ENCODE data around the gene UGP2. TPM values are rescaled to one million over a fixed set of nuclear protein-coding genes. Genes with fewer than 3 reads are reported as not detected.

The UGP2 gene
- polyA plus RNA-seq, 4 donors: 73.8 to 156 (median 112) TPM

DNA sequence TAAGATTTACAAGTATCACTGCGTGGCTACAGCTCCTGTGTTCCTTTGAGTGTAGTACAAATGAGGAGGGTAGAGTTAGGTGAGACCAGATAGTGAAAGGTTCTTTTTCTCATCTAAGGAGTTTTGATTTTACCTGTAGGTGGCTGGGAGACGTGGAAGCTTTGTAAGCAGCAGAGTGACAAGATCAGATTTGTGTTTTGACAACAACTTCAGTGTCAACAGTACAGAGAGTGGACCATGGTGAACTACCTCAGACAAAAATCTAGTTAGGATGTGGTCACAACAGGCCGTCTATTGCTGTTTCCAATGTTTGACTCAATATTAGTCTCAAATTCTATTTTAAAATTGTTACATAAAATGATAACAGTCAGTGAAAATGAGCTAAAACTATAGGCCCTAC, 20.3 kb upstream of the UGP2 start:
- H3K27me3 ChIP-seq (ENCODE audit: control insufficient read depth in 3 of 3, insufficient read depth in 3 of 3, low read length in 3 of 3): no peaks in the 10 kb centered on the region
- H3K27ac ChIP-seq (ENCODE audit: low read depth in 1 of 3, low read length in 2 of 3): no peak overlapping the region
- whole genome bisulfite sequencing, 3 donors: 84 to 88% (median 85%) methylated on average over 3 of the region's 3 CpGs
- H3K4me1 ChIP-seq (ENCODE audit: control insufficient read depth in 3 of 3, insufficient read depth in 2 of 3, low read depth in 1 of 3, low read length in 2 of 3): peaks cover 0 to 7% (median 0%) of the 10 kb centered on the region in 3 donors
- FAIRE-seq: no peak
- no peaks in the 10 kb centered on the region for H3K9me3 ChIP-seq (ENCODE audit: control insufficient read depth in 2 of 2, insufficient read depth in 1 of 2, low read depth in 1 of 2, low read length in 1 of 2)
- no peaks in the 10 kb centered on the region for H3K36me3 ChIP-seq (ENCODE audit: control insufficient read depth in 3 of 3, insufficient read depth in 2 of 3, low read depth in 1 of 3, low read length in 3 of 3)
- H3K4me3 ChIP-seq (ENCODE audit: low read depth in 1 of 3, low read length in 3 of 3): no peak overlapping the region
- DNase-seq: no peak

DNA sequence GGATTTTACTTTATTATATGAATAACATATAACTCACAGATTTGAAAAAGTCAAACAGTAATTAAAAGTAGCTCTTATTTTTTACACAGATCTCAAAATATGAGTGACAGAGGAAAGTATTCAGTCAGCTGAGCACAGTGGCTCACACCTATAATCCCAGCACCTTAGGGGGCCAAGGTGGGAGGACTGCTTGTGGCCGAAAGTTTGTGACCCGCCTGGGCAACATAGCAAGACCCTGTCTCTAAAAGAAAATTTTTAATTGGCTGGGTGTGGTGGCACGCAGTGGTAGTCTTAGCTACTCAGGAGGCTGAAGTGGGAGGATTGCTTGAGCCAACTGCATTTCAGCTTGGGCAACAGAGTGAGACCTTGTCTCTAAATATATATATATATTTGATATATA, 19.2 kb upstream of the UGP2 start:
- Histone ChIP-seq H3K36me3 (ENCODE audit: control insufficient read depth in 3 of 3, insufficient read depth in 2 of 3, low read depth in 1 of 3, low read length in 3 of 3) (no peaks in the 10 kb centered on the region), H3K4me1 (ENCODE audit: control insufficient read depth in 3 of 3, insufficient read depth in 2 of 3, low read depth in 1 of 3, low read length in 2 of 3) (peaks cover 0 to 7% (median 0%) of the 10 kb centered on the region in 3 donors), H3K27ac (ENCODE audit: low read depth in 1 of 3, low read length in 2 of 3) (no peak overlapping the region), H3K9me3 (ENCODE audit: control insufficient read depth in 2 of 2, insufficient read depth in 1 of 2, low read depth in 1 of 2, low read length in 1 of 2) (no peaks in the 10 kb centered on the region), H3K4me3 (ENCODE audit: low read depth in 1 of 3, low read length in 3 of 3) (no peak overlapping the region), H3K27me3 (ENCODE audit: control insufficient read depth in 3 of 3, insufficient read depth in 3 of 3, low read length in 3 of 3) (no peaks in the 10 kb centered on the region)
- 89 to 95% (median 94%) methylated on average over 3 of the region's 3 CpGs for WGBS, 3 donors
- FAIRE-seq (no peak), DNase-seq (no peak)

DNA sequence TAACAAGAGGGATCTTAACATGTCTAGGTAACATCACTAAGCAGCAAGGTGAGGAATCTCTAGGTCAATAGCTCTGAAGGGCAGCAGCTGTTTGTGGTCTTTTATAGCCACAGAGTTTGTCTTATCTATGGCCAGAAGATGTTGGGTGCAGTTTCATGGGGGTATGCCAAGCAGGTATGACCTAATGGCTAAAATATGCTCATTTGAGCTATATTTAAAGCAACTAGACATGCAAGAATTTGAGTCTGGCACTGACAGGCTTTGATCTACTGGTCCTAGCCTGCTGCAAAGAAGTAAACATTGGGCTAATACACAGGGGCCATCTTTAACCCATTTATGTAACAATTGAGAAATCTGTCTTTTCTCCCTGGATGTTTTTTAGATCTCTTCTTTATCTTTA, 13.9 kb upstream of the UGP2 start:
- no peaks in the 10 kb centered on the region for H3K9me3 ChIP-seq (ENCODE audit: control insufficient read depth in 2 of 2, insufficient read depth in 1 of 2, low read depth in 1 of 2, low read length in 1 of 2)
- no peak overlapping the region for H3K27ac ChIP-seq (ENCODE audit: low read depth in 1 of 3, low read length in 2 of 3)
- DNase-seq: no peak
- no peaks in the 10 kb centered on the region for H3K27me3 ChIP-seq (ENCODE audit: control insufficient read depth in 3 of 3, insufficient read depth in 3 of 3, low read length in 3 of 3)
- no peaks in the 10 kb centered on the region for H3K36me3 ChIP-seq (ENCODE audit: control insufficient read depth in 3 of 3, insufficient read depth in 2 of 3, low read depth in 1 of 3, low read length in 3 of 3)
- no peak for FAIRE-seq
- H3K4me1 ChIP-seq (ENCODE audit: control insufficient read depth in 3 of 3, insufficient read depth in 2 of 3, low read depth in 1 of 3, low read length in 2 of 3): no peaks in the 10 kb centered on the region
- H3K4me3 ChIP-seq (ENCODE audit: low read depth in 1 of 3, low read length in 3 of 3): no peak overlapping the region

DNA sequence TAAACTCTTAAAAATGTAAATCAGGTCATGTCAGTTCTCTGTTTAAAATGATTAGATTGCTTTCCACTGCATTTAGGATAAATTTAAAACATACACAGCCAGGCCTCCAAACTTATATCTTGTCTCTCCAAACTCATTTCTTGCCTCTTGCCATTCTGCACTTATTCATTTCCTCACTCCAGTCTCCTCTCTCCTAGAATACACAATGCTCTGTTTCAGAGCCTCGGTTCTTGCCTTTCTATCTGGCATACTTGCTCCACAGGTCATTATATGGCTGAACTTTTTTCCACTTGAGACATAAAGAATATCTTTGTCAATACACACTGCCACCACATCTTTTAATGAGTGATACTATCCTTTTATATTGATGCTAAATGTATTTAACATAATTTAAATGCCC, 10.5 kb upstream of the UGP2 start:
- Histone ChIP-seq H3K9me3 (ENCODE audit: control insufficient read depth in 2 of 2, insufficient read depth in 1 of 2, low read depth in 1 of 2, low read length in 1 of 2) (no peaks in the 10 kb centered on the region), H3K27ac (ENCODE audit: low read depth in 1 of 3, low read length in 2 of 3) (no peak overlapping the region), H3K4me1 (ENCODE audit: control insufficient read depth in 3 of 3, insufficient read depth in 2 of 3, low read depth in 1 of 3, low read length in 2 of 3) (no peaks in the 10 kb centered on the region), H3K36me3 (ENCODE audit: control insufficient read depth in 3 of 3, insufficient read depth in 2 of 3, low read depth in 1 of 3, low read length in 3 of 3) (no peaks in the 10 kb centered on the region), H3K27me3 (ENCODE audit: control insufficient read depth in 3 of 3, insufficient read depth in 3 of 3, low read length in 3 of 3) (no peaks in the 10 kb centered on the region), H3K4me3 (ENCODE audit: low read depth in 1 of 3, low read length in 3 of 3) (no peak overlapping the region)
- no peak for FAIRE-seq
- 67 to 83% (median 76%) methylated on average over 1 of the region's 1 CpG for WGBS, 3 donors
- no peak for DNase-seq

DNA sequence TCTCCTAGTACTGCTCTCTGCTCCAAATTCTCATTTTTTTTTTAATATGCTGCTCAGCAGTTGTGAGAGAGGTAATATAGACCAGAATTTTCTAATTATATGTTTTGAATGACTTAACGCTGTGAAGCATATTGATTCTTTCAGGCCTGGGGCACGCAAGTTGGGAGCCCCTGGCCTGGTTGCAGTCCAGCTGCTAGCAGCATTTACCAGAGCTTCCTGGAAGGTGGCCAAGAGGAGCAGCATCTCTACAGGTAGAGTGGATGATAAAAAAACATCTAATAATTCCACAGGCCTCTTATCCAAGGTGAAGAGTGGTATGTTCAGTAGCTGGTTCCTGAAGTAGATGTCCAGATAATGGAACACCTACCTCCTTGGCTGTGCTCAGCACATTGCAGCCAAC, 7.3 kb upstream of the UGP2 start:
- no peak overlapping the region for H3K27ac ChIP-seq (ENCODE audit: low read depth in 1 of 3, low read length in 2 of 3)
- no peaks in the 10 kb centered on the region for H3K36me3 ChIP-seq (ENCODE audit: control insufficient read depth in 3 of 3, insufficient read depth in 2 of 3, low read depth in 1 of 3, low read length in 3 of 3)
- FAIRE-seq (no peak), DNase-seq (no peak)
- no peaks in the 10 kb centered on the region for H3K9me3 ChIP-seq (ENCODE audit: control insufficient read depth in 2 of 2, insufficient read depth in 1 of 2, low read depth in 1 of 2, low read length in 1 of 2)
- H3K4me3 ChIP-seq (ENCODE audit: low read depth in 1 of 3, low read length in 3 of 3): no peak overlapping the region
- no peaks in the 10 kb centered on the region for H3K4me1 ChIP-seq (ENCODE audit: control insufficient read depth in 3 of 3, insufficient read depth in 2 of 3, low read depth in 1 of 3, low read length in 2 of 3)
- no peaks in the 10 kb centered on the region for H3K27me3 ChIP-seq (ENCODE audit: control insufficient read depth in 3 of 3, insufficient read depth in 3 of 3, low read length in 3 of 3)
- 97 to 98% (median 98%) methylated on average over 2 of the region's 2 CpGs for WGBS, 3 donors

DNA sequence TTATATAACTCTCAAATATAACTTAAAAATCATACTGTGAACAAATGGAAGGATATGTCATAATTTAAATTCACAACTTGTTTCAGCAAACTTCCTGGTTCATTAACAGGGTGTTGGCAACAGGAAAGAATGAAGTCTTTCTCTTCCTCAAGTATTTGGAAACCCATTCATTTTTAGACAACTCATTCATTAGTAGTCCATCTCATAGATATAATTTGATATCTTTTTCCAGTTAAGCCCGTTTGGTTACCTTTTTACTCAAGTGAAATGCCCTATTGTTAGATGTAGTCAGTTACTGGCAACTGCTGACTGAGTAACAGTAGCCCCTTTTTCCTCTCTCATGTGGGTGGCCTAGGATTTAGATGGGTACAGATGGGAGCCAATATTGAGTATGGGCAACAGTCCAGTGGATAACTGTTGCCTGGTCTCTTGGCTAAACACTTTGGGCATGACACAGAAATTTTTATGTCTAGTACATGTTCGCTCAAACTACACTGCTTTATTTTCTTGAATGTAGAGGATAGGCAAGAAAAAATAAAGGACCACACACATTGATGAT, 4.6 kb upstream of the UGP2 start:
- 58 to 68% (median 64%) methylated on average over 2 of the region's 2 CpGs for WGBS, 3 donors

DNA sequence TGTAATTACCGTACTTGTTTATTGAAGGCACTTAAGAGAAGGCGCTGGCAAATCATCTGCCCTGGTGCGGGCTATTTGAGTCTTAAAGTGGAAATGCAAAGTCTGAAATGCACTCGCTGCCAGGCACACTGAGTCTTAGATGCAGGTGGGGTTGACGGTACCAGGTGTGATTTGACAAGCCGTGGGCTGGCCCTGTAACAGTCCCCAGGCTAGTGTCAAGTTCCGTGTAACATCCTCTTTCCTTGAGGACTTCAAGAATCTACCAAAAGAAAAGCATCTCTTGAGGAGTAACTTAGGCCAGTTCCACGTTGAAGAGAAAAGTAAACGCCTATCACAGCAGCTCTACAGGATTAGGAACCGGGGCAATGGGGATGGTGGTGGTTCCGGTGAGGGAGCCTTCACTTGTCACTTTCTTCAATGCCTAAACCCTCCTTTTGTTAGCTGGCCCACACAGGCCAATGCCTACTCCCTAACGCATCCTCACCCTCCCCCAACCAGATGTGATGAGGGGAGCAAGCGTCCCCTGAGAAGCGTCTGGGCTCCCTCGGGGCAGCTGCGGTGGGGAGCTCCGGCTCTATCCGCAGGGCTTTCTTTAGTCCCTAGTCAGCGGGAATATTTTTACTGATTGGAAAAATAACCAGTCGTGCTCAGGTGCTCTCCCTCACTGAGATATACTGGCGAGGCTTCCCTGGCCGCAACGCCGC, 1.5 kb upstream of the UGP2 start:
- H3K4me3 ChIP-seq (ENCODE audit: low read depth in 1 of 3, low read length in 3 of 3): peak overlapping the region; percentile 30 to 96 (median 56)
- no peak for FAIRE-seq
- no peak for DNase-seq
- no peaks in the 10 kb centered on the region for H3K27me3 ChIP-seq (ENCODE audit: control insufficient read depth in 3 of 3, insufficient read depth in 3 of 3, low read length in 3 of 3)
- 1 to 6% (median 6%) methylated on average over 24 of the region's 24 CpGs for WGBS, 3 donors
- H3K27ac ChIP-seq (ENCODE audit: low read depth in 1 of 3, low read length in 2 of 3): peak overlapping the region; percentile 54 to 99 (median 99)
- H3K36me3 ChIP-seq (ENCODE audit: control insufficient read depth in 3 of 3, insufficient read depth in 2 of 3, low read depth in 1 of 3, low read length in 3 of 3): no peaks in the 10 kb centered on the region
- no peaks in the 10 kb centered on the region for H3K9me3 ChIP-seq (ENCODE audit: control insufficient read depth in 2 of 2, insufficient read depth in 1 of 2, low read depth in 1 of 2, low read length in 1 of 2)
- peaks cover 4 to 7% (median 4%) of the 10 kb centered on the region in 3 donors for H3K4me1 ChIP-seq (ENCODE audit: control insufficient read depth in 3 of 3, insufficient read depth in 2 of 3, low read depth in 1 of 3, low read length in 2 of 3)

More for the DNA sequence above, 4.6 kb upstream of the UGP2 start:
- H3K4me3 ChIP-seq (ENCODE audit: low read depth in 1 of 3, low read length in 3 of 3): no peak overlapping the region
- H3K36me3 ChIP-seq (ENCODE audit: control insufficient read depth in 3 of 3, insufficient read depth in 2 of 3, low read depth in 1 of 3, low read length in 3 of 3): no peaks in the 10 kb centered on the region
- DNase-seq (no peak), FAIRE-seq (no peak)
- no peaks in the 10 kb centered on the region for H3K27me3 ChIP-seq (ENCODE audit: control insufficient read depth in 3 of 3, insufficient read depth in 3 of 3, low read length in 3 of 3)
- no peak overlapping the region for H3K27ac ChIP-seq (ENCODE audit: low read depth in 1 of 3, low read length in 2 of 3)
- H3K4me1 ChIP-seq (ENCODE audit: control insufficient read depth in 3 of 3, insufficient read depth in 2 of 3, low read depth in 1 of 3, low read length in 2 of 3): peaks cover 0 to 4% (median 2%) of the 10 kb centered on the region in 3 donors
- no peaks in the 10 kb centered on the region for H3K9me3 ChIP-seq (ENCODE audit: control insufficient read depth in 2 of 2, insufficient read depth in 1 of 2, low read depth in 1 of 2, low read length in 1 of 2)

DNA sequence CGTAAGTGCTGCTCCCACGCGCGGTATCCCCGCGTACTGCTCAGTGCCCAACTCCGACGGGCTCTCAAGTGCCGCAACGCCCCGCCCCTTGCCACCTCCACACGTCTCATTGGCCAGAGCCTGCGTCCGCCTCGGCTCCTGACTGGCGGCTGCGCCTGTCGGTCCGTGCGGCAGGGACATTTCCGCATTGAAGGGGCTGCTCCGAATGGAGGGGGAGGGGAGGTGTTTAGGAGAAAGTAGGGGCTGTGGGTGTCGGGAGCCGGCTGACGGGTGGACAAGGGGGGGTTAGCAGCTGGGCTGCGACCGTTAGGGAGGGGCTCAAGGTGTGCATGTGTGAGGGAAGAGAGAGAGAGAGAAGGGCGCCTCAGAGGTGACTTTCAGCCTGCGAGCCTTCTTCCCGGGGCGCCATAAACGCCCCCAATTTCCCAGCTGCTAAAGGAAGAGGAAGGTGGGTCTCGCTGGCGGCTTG, 877 bp upstream of the UGP2 start:
- 0 to 1% (median 0%) methylated on average over 31 to 34 of the region's 34 CpGs for WGBS, 3 donors
- Histone ChIP-seq H3K27me3 (ENCODE audit: control insufficient read depth in 3 of 3, insufficient read depth in 3 of 3, low read length in 3 of 3) (no peaks in the 10 kb centered on the region), H3K9me3 (ENCODE audit: control insufficient read depth in 2 of 2, insufficient read depth in 1 of 2, low read depth in 1 of 2, low read length in 1 of 2) (no peaks in the 10 kb centered on the region), H3K4me3 (ENCODE audit: low read depth in 1 of 3, low read length in 3 of 3) (peak overlapping the region; percentile 56 to 96 (median 75)), H3K4me1 (ENCODE audit: control insufficient read depth in 3 of 3, insufficient read depth in 2 of 3, low read depth in 1 of 3, low read length in 2 of 3) (peaks cover 4 to 7% (median 5%) of the 10 kb centered on the region in 3 donors), H3K27ac (ENCODE audit: low read depth in 1 of 3, low read length in 2 of 3) (peak overlapping the region; percentile 88 to 99 (median 99)), H3K36me3 (ENCODE audit: control insufficient read depth in 3 of 3, insufficient read depth in 2 of 3, low read depth in 1 of 3, low read length in 3 of 3) (no peaks in the 10 kb centered on the region)
- no peak for FAIRE-seq
- peak; percentile 98 for DNase-seq
